ENCODE measurements around the gene IREB2. TPM values are rescaled to one million over a fixed set of nuclear protein-coding genes. Genes with fewer than 3 reads are reported as not detected.

The IREB2 gene
- total and polyA plus RNA-seq, 2 of the 13 experiments (the other 11 are each of a cell fraction or from before 2014, with no cell fraction given), result 24.2 to 30.4 TPM

GRCh38 chr15:78437762-78438618, at the start of gene IREB2 (continued):
- TF ChIP-seq, protein P1, sequence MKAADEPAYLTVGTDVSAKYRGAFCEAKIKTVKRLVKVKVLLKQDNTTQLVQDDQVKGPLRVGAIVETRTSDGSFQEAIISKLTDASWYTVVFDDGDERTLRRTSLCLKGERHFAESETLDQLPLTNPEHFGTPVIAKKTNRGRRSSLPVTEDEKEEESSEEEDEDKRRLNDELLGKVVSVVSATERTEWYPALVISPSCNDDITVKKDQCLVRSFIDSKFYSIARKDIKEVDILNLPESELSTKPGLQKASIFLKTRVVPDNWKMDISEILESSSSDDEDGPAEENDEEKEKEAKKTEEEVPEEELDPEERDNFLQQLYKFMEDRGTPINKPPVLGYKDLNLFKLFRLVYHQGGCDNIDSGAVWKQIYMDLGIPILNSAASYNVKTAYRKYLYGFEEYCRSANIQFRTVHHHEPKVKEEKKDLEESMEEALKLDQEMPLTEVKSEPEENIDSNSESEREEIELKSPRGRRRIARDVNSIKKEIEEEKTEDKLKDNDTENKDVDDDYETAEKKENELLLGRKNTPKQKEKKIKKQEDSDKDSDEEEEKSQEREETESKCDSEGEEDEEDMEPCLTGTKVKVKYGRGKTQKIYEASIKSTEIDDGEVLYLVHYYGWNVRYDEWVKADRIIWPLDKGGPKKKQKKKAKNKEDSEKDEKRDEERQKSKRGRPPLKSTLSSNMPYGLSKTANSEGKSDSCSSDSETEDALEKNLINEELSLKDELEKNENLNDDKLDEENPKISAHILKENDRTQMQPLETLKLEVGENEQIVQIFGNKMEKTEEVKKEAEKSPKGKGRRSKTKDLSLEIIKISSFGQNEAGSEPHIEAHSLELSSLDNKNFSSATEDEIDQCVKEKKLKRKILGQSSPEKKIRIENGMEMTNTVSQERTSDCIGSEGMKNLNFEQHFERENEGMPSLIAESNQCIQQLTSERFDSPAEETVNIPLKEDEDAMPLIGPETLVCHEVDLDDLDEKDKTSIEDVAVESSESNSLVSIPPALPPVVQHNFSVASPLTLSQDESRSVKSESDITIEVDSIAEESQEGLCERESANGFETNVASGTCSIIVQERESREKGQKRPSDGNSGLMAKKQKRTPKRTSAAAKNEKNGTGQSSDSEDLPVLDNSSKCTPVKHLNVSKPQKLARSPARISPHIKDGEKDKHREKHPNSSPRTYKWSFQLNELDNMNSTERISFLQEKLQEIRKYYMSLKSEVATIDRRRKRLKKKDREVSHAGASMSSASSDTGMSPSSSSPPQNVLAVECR (CRISPR knock-in tag; IDR thresholded peaks at IDR 0.05; ENCODE audit: borderline replicate concordance), result peak; percentile 81
- TF ChIP-seq ZNF883 (CRISPR knock-in tag; IDR thresholded peaks at IDR 0.05; ENCODE audit: not compliant biosample characterization) (peak; percentile 80), ZHX2 (IDR thresholded peaks at IDR 0.05; ENCODE audit: low read depth) (peak; percentile 60), ZHX2 (CRISPR knock-in tag; IDR thresholded peaks at IDR 0.05; ENCODE audit: borderline replicate concordance) (no peak; the same call in 1 of the 2 replicates), IRX3 (CRISPR knock-in tag; IDR thresholded peaks at IDR 0.05; ENCODE audit: borderline replicate concordance, low read depth) (peak; percentile 69; the same call in 1 of the 2 replicates), ZNF576 (CRISPR knock-in tag; IDR thresholded peaks at IDR 0.05) (no peak), ZXDC (CRISPR knock-in tag; IDR thresholded peaks at IDR 0.05) (0 out of 2 replicates have a peak, but pooled peaks have one; percentile 59), MXD4 (CRISPR knock-in tag; IDR thresholded peaks at IDR 0.05) (peak; percentile 89), ZSCAN31 (CRISPR knock-in tag; IDR thresholded peaks at IDR 0.05; ENCODE audit: low read depth) (peak; percentile 62), FOXA1 (IDR thresholded peaks at IDR 0.05) (no peak), FOXA1 (CRISPR knock-in tag; IDR thresholded peaks at IDR 0.05) (peak; percentile 26; the same call in 1 of the 2 replicates)

Measured in HepG2 (cell line).